ENCODE measurements around the gene TECTB. TPM values are rescaled to one million over a fixed set of nuclear protein-coding genes. Genes with fewer than 3 reads are reported as not detected.

TECTB gene
- total RNA-seq, 1 experiment from 2014 or later, result 0.27 TPM

DNA sequence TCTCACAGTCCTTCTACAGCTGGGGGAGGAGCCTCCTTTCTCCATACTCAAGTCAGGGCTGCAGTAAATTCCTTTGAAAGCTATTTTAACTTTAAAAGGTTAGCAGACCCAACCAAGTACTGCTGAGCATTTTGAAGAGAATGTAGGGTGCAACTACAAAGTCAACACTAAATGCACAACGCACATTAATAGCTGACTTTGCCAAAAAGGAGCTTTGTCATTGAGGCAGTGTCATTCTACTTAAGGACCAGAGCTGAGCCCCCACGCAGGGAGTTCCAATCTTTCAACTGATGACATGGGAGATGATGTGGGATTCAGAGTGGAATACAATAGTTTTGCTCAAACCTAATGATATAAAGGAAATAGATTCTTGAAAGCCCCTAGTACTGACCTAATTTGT is 20.3 kb downstream of the TECTB start:
- H3K27me3 Mint-ChIP-seq (ENCODE audit: insufficient read depth, unreplicated experiment), result no peaks in the 10 kb centered on the region
- no peak overlapping the region for H3K4me3 Mint-ChIP-seq (ENCODE audit: unreplicated experiment)
- H3K27me3 ChIP-seq (replicated peaks; ENCODE audit: control insufficient read depth, insufficient read depth, low read length), result no peaks in the 10 kb centered on the region
- intact Hi-C loops (cut with micrococcal nuclease; ENCODE audit: unreplicated experiment), result no loop called here
- DNase-seq, result no peak
- BruUV-seq (replicated peaks), result no TSS peak
- H3K36me3 ChIP-seq (ENCODE audit: control insufficient read depth, insufficient read depth, low read length), result no peaks in the 10 kb centered on the region
- no peak overlapping the region for H3K4me3 ChIP-seq (ENCODE audit: low read depth, low read length)
- ChIA-PET CTCF (no interaction called here), POLR2A (no interaction called here)
- TF ChIP-seq, protein P1, sequence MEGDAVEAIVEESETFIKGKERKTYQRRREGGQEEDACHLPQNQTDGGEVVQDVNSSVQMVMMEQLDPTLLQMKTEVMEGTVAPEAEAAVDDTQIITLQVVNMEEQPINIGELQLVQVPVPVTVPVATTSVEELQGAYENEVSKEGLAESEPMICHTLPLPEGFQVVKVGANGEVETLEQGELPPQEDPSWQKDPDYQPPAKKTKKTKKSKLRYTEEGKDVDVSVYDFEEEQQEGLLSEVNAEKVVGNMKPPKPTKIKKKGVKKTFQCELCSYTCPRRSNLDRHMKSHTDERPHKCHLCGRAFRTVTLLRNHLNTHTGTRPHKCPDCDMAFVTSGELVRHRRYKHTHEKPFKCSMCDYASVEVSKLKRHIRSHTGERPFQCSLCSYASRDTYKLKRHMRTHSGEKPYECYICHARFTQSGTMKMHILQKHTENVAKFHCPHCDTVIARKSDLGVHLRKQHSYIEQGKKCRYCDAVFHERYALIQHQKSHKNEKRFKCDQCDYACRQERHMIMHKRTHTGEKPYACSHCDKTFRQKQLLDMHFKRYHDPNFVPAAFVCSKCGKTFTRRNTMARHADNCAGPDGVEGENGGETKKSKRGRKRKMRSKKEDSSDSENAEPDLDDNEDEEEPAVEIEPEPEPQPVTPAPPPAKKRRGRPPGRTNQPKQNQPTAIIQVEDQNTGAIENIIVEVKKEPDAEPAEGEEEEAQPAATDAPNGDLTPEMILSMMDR (IDR thresholded peaks at IDR 0.05; ENCODE audit: insufficient read depth in 1 of 2, low read depth in 1 of 2, low read length in 1 of 2, severe bottlenecking in 1 of 2, unreplicated experiment in 1 of 2), result no peak
- H3K36me3 Mint-ChIP-seq (ENCODE audit: insufficient read depth, unreplicated experiment), result no peaks in the 10 kb centered on the region
- no peaks in the 10 kb centered on the region for H3K9me3 Mint-ChIP-seq (ENCODE audit: unreplicated experiment)
- H3K4me1 ChIP-seq, result peaks cover 27% of the 10 kb centered on the region
- H3K4me1 Mint-ChIP-seq (ENCODE audit: low read depth, unreplicated experiment), result peaks cover 36% of the 10 kb centered on the region
- H3K9me3 ChIP-seq, result no peaks in the 10 kb centered on the region
- no peak overlapping the region for H3K27ac Mint-ChIP-seq (ENCODE audit: unreplicated experiment)

- Histone ChIP-seq H3K4me1 (peaks cover 36% of the 10 kb centered on the region), H3K4me3 (ENCODE audit: low read depth, low read length) (no peak overlapping the region), H3K9me3 (no peaks in the 10 kb centered on the region), H3K27me3 (replicated peaks; ENCODE audit: control insufficient read depth, insufficient read depth, low read length) (no peaks in the 10 kb centered on the region), H3K36me3 (ENCODE audit: control insufficient read depth, insufficient read depth, low read length) (no peaks in the 10 kb centered on the region)
- Mint-ChIP-seq H3K4me1 (ENCODE audit: low read depth, unreplicated experiment) (peaks cover 40% of the 10 kb centered on the region), H3K36me3 (ENCODE audit: insufficient read depth, unreplicated experiment) (no peaks in the 10 kb centered on the region), H3K4me3 (ENCODE audit: unreplicated experiment) (no peak overlapping the region), H3K27ac (ENCODE audit: unreplicated experiment) (no peak overlapping the region), H3K9me3 (ENCODE audit: unreplicated experiment) (no peaks in the 10 kb centered on the region), H3K27me3 (ENCODE audit: insufficient read depth, unreplicated experiment) (no peaks in the 10 kb centered on the region)
- DNase-seq, result no peak
- no TSS peak for BruUV-seq (replicated peaks)
- TF ChIP-seq, protein P1 (IDR thresholded peaks at IDR 0.05; ENCODE audit: insufficient read depth in 1 of 2, low read depth in 1 of 2, low read length in 1 of 2, severe bottlenecking in 1 of 2, unreplicated experiment in 1 of 2), result no peak
- ChIA-PET CTCF (interaction anchor here (0.6 to 0.7 kb wide), 2 partner anchors 187 to 360 kb away, joined by 3 read pairs; no protein-coding TSS in a partner anchor), POLR2A (no interaction called here)
- intact Hi-C loops (cut with micrococcal nuclease; ENCODE audit: unreplicated experiment), result no loop called here
These were observed 21.2 kb downstream of the TECTB start for GRCh38 chr10:112304267-112304859.

DNA sequence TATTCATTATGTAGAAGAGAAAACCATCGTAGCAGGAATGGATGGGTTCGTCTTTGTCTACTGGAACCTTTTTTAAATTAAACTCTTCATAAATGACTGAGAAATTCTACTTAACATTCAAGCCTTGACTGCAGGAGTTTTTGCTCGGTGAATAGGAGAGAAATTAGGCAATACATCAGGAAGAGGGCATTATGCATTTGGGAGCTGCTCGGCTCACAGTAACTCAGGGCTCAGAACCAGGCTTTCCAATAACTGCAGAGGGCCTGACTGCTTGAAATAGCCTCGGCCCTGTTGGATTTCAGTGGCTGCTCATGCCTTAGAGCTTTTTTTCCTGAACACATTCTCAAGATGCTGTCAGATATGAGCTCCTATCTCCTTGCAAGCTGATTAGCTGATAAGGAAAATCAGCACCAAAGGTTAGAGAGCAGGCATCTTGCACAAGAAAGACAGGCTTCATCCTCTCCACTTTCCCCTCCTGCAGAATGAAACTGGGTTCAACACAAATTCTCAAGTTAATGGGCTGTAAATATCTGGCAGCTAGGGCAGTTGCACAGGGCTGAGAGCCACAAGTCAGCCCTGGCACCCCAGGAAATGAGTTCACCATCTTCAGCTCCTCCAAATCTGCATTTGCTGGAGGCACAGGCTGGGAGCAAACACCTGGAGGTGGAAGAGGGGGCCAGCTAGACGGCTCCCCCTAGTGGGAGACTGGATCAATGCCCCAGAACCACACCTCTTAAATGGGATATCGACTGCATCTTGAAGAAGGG is 24.3 kb downstream of the TECTB start:
- Mint-ChIP-seq H3K9me3 (ENCODE audit: unreplicated experiment) (no peaks in the 10 kb centered on the region), H3K27me3 (ENCODE audit: insufficient read depth, unreplicated experiment) (no peaks in the 10 kb centered on the region), H3K36me3 (ENCODE audit: insufficient read depth, unreplicated experiment) (no peaks in the 10 kb centered on the region), H3K4me3 (ENCODE audit: unreplicated experiment) (peak overlapping the region; percentile 15), H3K27ac (ENCODE audit: unreplicated experiment) (peak overlapping the region; percentile 50), H3K4me1 (ENCODE audit: low read depth, unreplicated experiment) (peaks cover 31% of the 10 kb centered on the region)
- BruUV-seq (replicated peaks), result no TSS peak
- DNase-seq, result peak; percentile 76 to 82
- Histone ChIP-seq H3K9me3 (no peaks in the 10 kb centered on the region), H3K4me1 (peaks cover 38% of the 10 kb centered on the region), H3K4me3 (ENCODE audit: low read depth, low read length) (no peak overlapping the region), H3K36me3 (ENCODE audit: control insufficient read depth, insufficient read depth, low read length) (no peaks in the 10 kb centered on the region), H3K27me3 (replicated peaks; ENCODE audit: control insufficient read depth, insufficient read depth, low read length) (no peaks in the 10 kb centered on the region)
- intact Hi-C loops (cut with micrococcal nuclease; ENCODE audit: unreplicated experiment), result loop anchor here (1.0 to 5.0 kb wide), 10 partner anchors 27 to 191 kb away; partner anchors contain the start of gene GPAM
- TF ChIP-seq, protein P1 (IDR thresholded peaks at IDR 0.05; ENCODE audit: insufficient read depth in 1 of 2, low read depth in 1 of 2, low read length in 1 of 2, severe bottlenecking in 1 of 2, unreplicated experiment in 1 of 2), result peak; percentile 94 to 95
- CTCF ChIA-PET, result interaction anchor here (0.5 to 2.2 kb wide), 30 partner anchors 10 to 800 kb away, joined by 3 to 23 read pairs (median 4); partner anchors contain the start of gene GPAM
- POLR2A ChIA-PET, result interaction anchor here (0.7 to 1.2 kb wide), 4 partner anchors 10 to 124 kb away, joined by 3 to 7 read pairs (median 3); partner anchors contain the start of gene GPAM
